ENCODE data around the gene SREBF2.
"Not testable (repeated sequence)": the region's sequence is repeated elsewhere in the genome, so short reads cannot be mapped to it uniquely, and the experiment has no call there.

Gene SREBF2

GRCh38 chr22:41842996-41843970, 10.4 kb downstream of the SREBF2 start:
- DNase-seq: no peak

GRCh38 chr22:41844036-41844435, 11.1 kb downstream of the SREBF2 start:
- no peak for DNase-seq

GRCh38 chr22:41844513-41844912, 11.6 kb downstream of the SREBF2 start:
- no peak for DNase-seq

- DNase-seq: peak; percentile 12
Observed at GRCh38 chr22:41845380-41846267, 12.7 kb downstream of the SREBF2 start.

GRCh38 chr22:41846268-41846987, 13.5 kb downstream of the SREBF2 start:
- DNase-seq: peak; percentile 44

- no peak for DNase-seq
Observed at GRCh38 chr22:41847300-41847699, 14.4 kb downstream of the SREBF2 start.

- DNase-seq: no peak
Observed at GRCh38 chr22:41848468-41848867, 15.6 kb downstream of the SREBF2 start.

- no peak for DNase-seq
Observed at GRCh38 chr22:41856469-41856868, 23.6 kb downstream of the SREBF2 start.

GRCh38 chr22:41857155-41857859, 24.4 kb downstream of the SREBF2 start:
- DNase-seq: peak; percentile 61

- DNase-seq: no peak
Observed at GRCh38 chr22:41857860-41858199, 24.9 kb downstream of the SREBF2 start.

- peak; percentile 56 for DNase-seq
Observed at GRCh38 chr22:41862160-41862529, 29.2 kb downstream of the SREBF2 start.

GRCh38 chr22:41862530-41863266, 29.8 kb downstream of the SREBF2 start:
- DNase-seq: peak; percentile 56

- no peak for DNase-seq
Observed at GRCh38 chr22:41863472-41863871, 30.6 kb downstream of the SREBF2 start.

GRCh38 chr22:41868556-41868955, 35.7 kb downstream of the SREBF2 start:
- no peak for DNase-seq

GRCh38 chr22:41870081-41870480, 37.2 kb downstream of the SREBF2 start:
- not testable (repeated sequence) for DNase-seq

GRCh38 chr22:41870786-41871185, 37.9 kb downstream of the SREBF2 start:
- DNase-seq: peak; percentile 45

GRCh38 chr22:41873391-41873790, 40.5 kb downstream of the SREBF2 start:
- no peak for DNase-seq

GRCh38 chr22:41874090-41874489, 41.2 kb downstream of the SREBF2 start:
- no peak for DNase-seq

GRCh38 chr22:41875531-41876270, 42.8 kb downstream of the SREBF2 start:
- DNase-seq: no peak

GRCh38 chr22:41876275-41876674, 43.4 kb downstream of the SREBF2 start:
- DNase-seq: no peak

- no peak for DNase-seq
Observed at GRCh38 chr22:41876675-41877074, 43.8 kb downstream of the SREBF2 start.
